H9 (cell line): ENCODE results near the gene HERC4. TPM values are rescaled to one million over a fixed set of nuclear protein-coding genes. Genes with fewer than 3 reads are reported as not detected.
A peak's percentile ranks its signal among the peaks of the same experiment; 100 is the strongest.

Experiments used
- DNase-seq: peaks from one replicate; pipeline ENCODE4 v3.0.0-alpha.2; 2017
- H2AFZ ChIP-seq: one replicate; pipeline ENCODE4 v1.6.1; 2013; ENCODE audit warnings: mild to moderate bottlenecking, low read length, control low read depth, moderate library complexity
- H2AK5ac ChIP-seq: 2 replicates; pipeline ENCODE4 v1.6.1; 2013; ENCODE audit warnings: low read length, control low read depth, mixed read lengths; ENCODE audit not compliant: insufficient read length
- H2BK120ac ChIP-seq: one replicate; pipeline ENCODE4 v1.6.1; 2013; ENCODE audit warnings: low read depth, mild to moderate bottlenecking, low read length, control low read depth, inconsistent platforms; ENCODE audit not compliant: poor library complexity, severe bottlenecking
- H2BK12ac ChIP-seq: 2 replicates; pipeline ENCODE4 v1.6.1; 2013; ENCODE audit warnings: low read length, control low read depth, mixed read lengths, low read depth; ENCODE audit not compliant: insufficient read length
- H2BK15ac ChIP-seq: 2 replicates; pipeline ENCODE4 v1.6.1; 2013; ENCODE audit warnings: low read depth, low read length, control low read depth
- H2BK20ac ChIP-seq: one replicate; pipeline ENCODE4 v1.6.1; 2013; ENCODE audit warnings: low read depth, mild to moderate bottlenecking, low read length, control low read depth, inconsistent platforms; ENCODE audit not compliant: poor library complexity, severe bottlenecking
- H2BK5ac ChIP-seq: 2 replicates; pipeline ENCODE4 v1.6.1; 2013; ENCODE audit warnings: low read length, control low read depth, mixed read lengths; ENCODE audit not compliant: insufficient read length
- H3K14ac ChIP-seq: 2 replicates; pipeline ENCODE4 v1.6.1; 2013; ENCODE audit warnings: low read length, control low read depth; ENCODE audit not compliant: insufficient read depth
- H3K18ac ChIP-seq: 2 replicates; pipeline ENCODE4 v1.6.1; 2013; ENCODE audit warnings: low read depth, mild to moderate bottlenecking, mixed read lengths, low read length, control low read depth; ENCODE audit not compliant: insufficient read length
- H3K23ac ChIP-seq: 2 replicates; pipeline ENCODE4 v1.6.1; 2013; ENCODE audit warnings: low read length, control low read depth, mixed read lengths, low read depth; ENCODE audit not compliant: insufficient read length
- H3K23me2 ChIP-seq: 2 replicates; pipeline ENCODE4 v1.6.1; 2013; ENCODE audit warnings: low read depth, mild to moderate bottlenecking, mixed read lengths, low read length, control low read depth; ENCODE audit not compliant: insufficient read length, poor library complexity, severe bottlenecking
- H3K27ac ChIP-seq: 2 replicates; pipeline ENCODE4 v1.5.1; 2013; ENCODE audit warnings: low read length, control low read depth, mixed read lengths, low read depth; ENCODE audit not compliant: insufficient read length
- H3K27me3 ChIP-seq: 2 replicates; pipeline ENCODE4 v1.6.1; 2013; ENCODE audit warnings: low read length, control low read depth, inconsistent platforms; ENCODE audit not compliant: insufficient read depth
- H3K4ac ChIP-seq: 2 replicates; pipeline ENCODE4 v1.6.1; 2013; ENCODE audit warnings: low read depth, mild to moderate bottlenecking, control low read depth, inconsistent platforms, low read length, moderate library complexity
- H3K4me1 ChIP-seq: 2 replicates; pipeline ENCODE4 v1.6.1; 2013; ENCODE audit warnings: low read length, control low read depth, inconsistent platforms; ENCODE audit not compliant: insufficient read depth
- H3K4me2 ChIP-seq: 2 replicates; pipeline ENCODE4 v1.6.1; 2013; ENCODE audit warnings: low read length, control low read depth, mixed read lengths; ENCODE audit not compliant: insufficient read length, insufficient read depth
- H3K56ac ChIP-seq: 2 replicates; pipeline ENCODE4 v1.6.1; 2013; ENCODE audit warnings: low read depth, mild to moderate bottlenecking, mixed read lengths, low read length, control low read depth; ENCODE audit not compliant: insufficient read length
- H3K79me1 ChIP-seq: 2 replicates; pipeline ENCODE4 v1.6.1; 2013; ENCODE audit warnings: low read depth, mild to moderate bottlenecking, moderate library complexity, low read length, control low read depth, inconsistent platforms; ENCODE audit not compliant: insufficient read depth, poor library complexity, severe bottlenecking
- H3K79me2 ChIP-seq: 2 replicates; pipeline ENCODE4 v1.6.1; 2013; ENCODE audit warnings: low read length, control low read depth, inconsistent platforms; ENCODE audit not compliant: insufficient read depth
- H3K9ac ChIP-seq: 2 replicates; pipeline ENCODE4 v1.6.1; 2013; ENCODE audit warnings: low read length, control low read depth, mixed read lengths; ENCODE audit not compliant: insufficient read length; ENCODE audit errors: extremely low read depth
- H3K9me3 ChIP-seq: one replicate; pipeline ENCODE4 v1.6.1; 2013; ENCODE audit warnings: low read depth, low read length, inconsistent platforms; ENCODE audit not compliant: control insufficient read depth
- H3T11ph ChIP-seq: one replicate; pipeline ENCODE4 v1.6.1; 2013; ENCODE audit warnings: mild to moderate bottlenecking, low read length, control low read depth, inconsistent platforms
- H4K20me1 ChIP-seq: one replicate; pipeline ENCODE4 v1.6.1; 2013; ENCODE audit not compliant: control insufficient read depth, insufficient read length, insufficient read depth
- H4K5ac ChIP-seq: 2 replicates; pipeline ENCODE4 v1.6.1; 2013; ENCODE audit warnings: low read depth, mild to moderate bottlenecking, mixed read lengths, low read length, control low read depth; ENCODE audit not compliant: insufficient read length
- H4K8ac ChIP-seq: replicated peaks from 2 replicates; pipeline ENCODE4 v1.6.1; 2013; ENCODE audit warnings: low read length, control low read depth, mixed read lengths, low read depth; ENCODE audit not compliant: insufficient read length
- H4K91ac ChIP-seq: 2 replicates; pipeline ENCODE4 v1.6.1; 2013; ENCODE audit warnings: low read depth, mild to moderate bottlenecking, moderate library complexity, mixed read lengths, low read length, control low read depth; ENCODE audit not compliant: insufficient read length
- H3K27ac Mint-ChIP-seq, 3 experiments: 2 replicates in 2 of 3; 3 replicates in 1 of 3; pipeline ENCODE4 v1.8.0; 2020 to 2021; ENCODE audit warnings: mixed read lengths in 3 of 3, mild to moderate bottlenecking in 1 of 3, moderate library complexity in 1 of 3
- H3K27me3 Mint-ChIP-seq: 2 replicates; pipeline ENCODE4 v1.8.0; 2021; ENCODE audit warnings: low read depth, mild to moderate bottlenecking, moderate library complexity, mixed read lengths
- H3K36me3 Mint-ChIP-seq, 3 experiments: 2 replicates in 2 of 3; 3 replicates in 1 of 3; pipeline ENCODE4 v1.8.0; 2020 to 2021; ENCODE audit warnings: low read depth in 3 of 3, mixed read lengths in 3 of 3; ENCODE audit not compliant: insufficient read depth in 1 of 3
- H3K4me1 Mint-ChIP-seq, 2 experiments: 2 replicates each; pipeline ENCODE4 v1.8.0; 2020; ENCODE audit warnings: mixed read lengths in 2 of 2
- H3K4me3 Mint-ChIP-seq, 2 experiments: 2 replicates in 1 of 2; 3 replicates in 1 of 2; pipeline ENCODE4 v1.8.0; 2020 to 2021; ENCODE audit warnings: mild to moderate bottlenecking in 2 of 2, mixed read lengths in 2 of 2, moderate library complexity in 1 of 2
- H3K9me3 Mint-ChIP-seq, 2 experiments: 2 replicates in 1 of 2; 3 replicates in 1 of 2; pipeline ENCODE4 v1.8.0; 2020; ENCODE audit warnings: mild to moderate bottlenecking in 2 of 2, mixed read lengths in 2 of 2, moderate library complexity in 1 of 2
- WGBS: extraction: QIAGEN DNeasy Blood & Tissue Kit; methylation state at CpG from one replicate; pipeline ENCODE4 v1.1.7; 2013; ENCODE audit warnings: missing lambda C conversion rate, low lambda C conversion rate, mixed read lengths; ENCODE audit not compliant: insufficient read length; ENCODE audit errors: extremely low coverage; 5-methylcytosine and 5-hydroxymethylcytosine counted together
- total RNA-seq: library from RNA; stranded (reverse); gene quantifications from 2 replicates; pipeline ENCODE4 v1.2.1, GENCODE V29; 2021
- TF ChIP-seq, protein P1 (sequence below): fragments of 200-600 bp; sonication (generic); conservative IDR thresholded peaks from 3 replicates; pipeline ENCODE4 v1.8.0; 2021; ENCODE audit warnings: antibody characterized with exemption, mild to moderate bottlenecking

The HERC4 gene
- total RNA-seq, 1 experiment from 2014 or later: 24.5 TPM

GRCh38 chr10:68049289-68050078 lies 25.6 kb downstream of the HERC4 start:
- peaks cover 13 to 17% of the 10 kb centered on the region in 2 experiments for H3K4me1 Mint-ChIP-seq
- Histone ChIP-seq H2BK12ac (no peak overlapping the region), H3K9ac (no peak overlapping the region), H3K4ac (no peak overlapping the region), H4K91ac (no peak overlapping the region), H2BK120ac (no peak overlapping the region), H2BK15ac (no peak overlapping the region), H4K5ac (no peak overlapping the region), H3K4me2 (no peak overlapping the region), H3K4me1 (no peaks in the 10 kb centered on the region), H4K8ac (no peak overlapping the region), H2BK20ac (no peak overlapping the region), H3K79me1 (peaks cover 4% of the 10 kb centered on the region), H3K27me3 (no peaks in the 10 kb centered on the region), H3K56ac (no peak overlapping the region), H3K23ac (no peak overlapping the region), H2AK5ac (no peak overlapping the region), H2BK5ac (no peak overlapping the region), H3T11ph (no peak overlapping the region), H3K9me3 (no peaks in the 10 kb centered on the region), H3K18ac (no peak overlapping the region), H3K79me2 (no peaks in the 10 kb centered on the region), H4K20me1 (no peaks in the 10 kb centered on the region), H3K23me2 (no peaks in the 10 kb centered on the region), H3K14ac (no peak overlapping the region), H2AFZ (no peak overlapping the region), H3K27ac (no peak overlapping the region)
- TF ChIP-seq, protein P1, sequence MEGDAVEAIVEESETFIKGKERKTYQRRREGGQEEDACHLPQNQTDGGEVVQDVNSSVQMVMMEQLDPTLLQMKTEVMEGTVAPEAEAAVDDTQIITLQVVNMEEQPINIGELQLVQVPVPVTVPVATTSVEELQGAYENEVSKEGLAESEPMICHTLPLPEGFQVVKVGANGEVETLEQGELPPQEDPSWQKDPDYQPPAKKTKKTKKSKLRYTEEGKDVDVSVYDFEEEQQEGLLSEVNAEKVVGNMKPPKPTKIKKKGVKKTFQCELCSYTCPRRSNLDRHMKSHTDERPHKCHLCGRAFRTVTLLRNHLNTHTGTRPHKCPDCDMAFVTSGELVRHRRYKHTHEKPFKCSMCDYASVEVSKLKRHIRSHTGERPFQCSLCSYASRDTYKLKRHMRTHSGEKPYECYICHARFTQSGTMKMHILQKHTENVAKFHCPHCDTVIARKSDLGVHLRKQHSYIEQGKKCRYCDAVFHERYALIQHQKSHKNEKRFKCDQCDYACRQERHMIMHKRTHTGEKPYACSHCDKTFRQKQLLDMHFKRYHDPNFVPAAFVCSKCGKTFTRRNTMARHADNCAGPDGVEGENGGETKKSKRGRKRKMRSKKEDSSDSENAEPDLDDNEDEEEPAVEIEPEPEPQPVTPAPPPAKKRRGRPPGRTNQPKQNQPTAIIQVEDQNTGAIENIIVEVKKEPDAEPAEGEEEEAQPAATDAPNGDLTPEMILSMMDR: no peak
- peak overlapping the region; percentile 65 to 92 (median 74); a peak in 6 of 7 replicates for H3K27ac Mint-ChIP-seq
- no peaks in the 10 kb centered on the region for H3K27me3 Mint-ChIP-seq
- no peak for DNase-seq
- H3K9me3 Mint-ChIP-seq: peaks cover 0 to 2% of the 10 kb centered on the region in 2 experiments; a peak in 1 of 5 replicates
- no peak overlapping the region for H3K4me3 Mint-ChIP-seq
- WGBS: no CpG with 5 or more reads among the region's 8 CpGs
- peaks cover 5 to 13% (median 5%) of the 10 kb centered on the region in 3 experiments; a peak in 3 of 7 replicates for H3K36me3 Mint-ChIP-seq
